Stimulated activated CD4-positive, alpha-beta T cell treated with anti-CD3 and anti-CD28 coated beads, Interleukin-15, amount 100 ng/mL, for 1 hour (primary cell): ENCODE results near the gene ZNF91.
"Not testable (repeated sequence)": the region's sequence is repeated elsewhere in the genome, so short reads cannot be mapped to it uniquely, and the experiment has no call there.

Experiments used
- DNase-seq, 2 donors: peaks; one replicate each; pipeline ENCODE4 v3.0.0-alpha.2; 2020; ENCODE audit warnings: low read depth in 1 of 2, low spot score in 1 of 2

Gene ZNF91

DNA sequence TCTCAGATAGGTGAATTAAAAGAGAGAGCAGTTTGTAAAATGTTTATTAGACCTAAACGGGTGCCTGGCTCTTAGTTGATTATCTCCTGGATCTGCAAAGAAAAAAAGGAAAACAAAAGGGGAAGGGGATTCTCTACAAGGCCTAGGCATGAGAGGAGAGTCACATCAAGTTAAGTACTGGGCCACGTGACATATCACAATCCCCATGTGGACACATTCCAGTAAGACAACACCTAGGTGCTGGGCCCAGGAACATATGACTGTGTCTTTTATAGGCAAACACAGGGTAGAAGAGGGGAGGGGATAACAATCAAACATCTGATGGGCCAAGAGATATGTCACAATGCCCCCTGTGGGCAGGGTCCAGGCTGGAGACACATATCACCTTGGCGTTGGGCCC lies 4.2 kb upstream of the ZNF91 start:
- no peak for DNase-seq

DNA sequence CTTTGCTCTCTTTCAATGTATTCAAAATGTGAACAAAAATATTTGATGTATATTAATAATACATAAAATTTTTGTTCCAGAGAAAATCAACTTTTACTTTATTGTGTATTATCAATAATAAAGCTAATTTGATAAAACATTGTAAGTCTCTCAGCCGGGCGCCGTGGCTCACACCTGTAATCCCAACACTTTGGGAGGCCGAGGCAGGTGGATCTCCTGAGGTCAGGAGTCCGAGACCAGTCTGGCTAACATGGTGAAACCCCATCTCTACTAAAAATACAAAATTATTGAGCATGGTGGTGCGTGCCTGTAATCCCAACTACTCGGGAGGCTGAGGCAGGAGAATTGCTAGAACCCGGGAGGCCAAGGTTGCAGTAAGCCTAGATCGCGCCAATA lies 449 bp upstream of the ZNF91 start:
- not testable (repeated sequence) for DNase-seq

DNA sequence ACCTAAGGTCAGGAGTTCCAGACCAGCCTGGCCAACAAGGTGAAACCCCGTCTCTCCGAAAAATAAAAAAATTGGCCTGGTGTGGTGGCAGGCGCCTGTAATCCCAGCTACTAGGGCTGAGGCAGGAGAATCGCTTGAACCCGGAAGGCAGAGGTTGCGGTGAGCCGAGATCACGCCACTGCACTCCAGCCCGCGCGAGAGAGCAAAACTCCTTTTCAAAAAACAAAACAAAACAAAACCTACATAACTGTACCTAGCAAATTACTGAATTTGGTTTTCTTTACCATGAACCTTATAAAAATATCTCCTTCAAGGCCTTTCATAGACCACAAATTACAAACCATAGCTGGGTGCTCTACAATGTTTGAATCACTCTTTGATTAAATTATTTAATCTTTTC lies 760 bp downstream of the ZNF91 start:
- DNase-seq: no peak

DNA sequence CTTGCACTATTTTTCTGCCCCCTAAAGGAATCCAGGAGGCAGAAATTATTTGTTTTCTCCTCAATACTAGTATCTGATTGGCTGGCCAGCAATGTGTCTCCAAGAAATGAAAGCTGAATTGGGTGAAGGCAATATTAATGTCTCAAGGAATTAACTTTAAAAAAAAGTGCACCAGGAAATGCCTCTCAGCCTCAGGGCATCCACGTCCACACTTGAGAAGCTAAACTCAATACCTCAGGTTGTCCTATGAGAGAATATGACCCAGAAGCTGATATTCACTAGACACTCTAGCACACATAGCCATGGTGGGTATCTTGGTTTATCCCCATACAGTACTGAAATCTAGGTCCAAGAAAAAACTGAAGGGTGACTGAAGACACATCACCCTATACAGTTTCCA lies 2.1 kb downstream of the ZNF91 start:
- no peak for DNase-seq

DNA sequence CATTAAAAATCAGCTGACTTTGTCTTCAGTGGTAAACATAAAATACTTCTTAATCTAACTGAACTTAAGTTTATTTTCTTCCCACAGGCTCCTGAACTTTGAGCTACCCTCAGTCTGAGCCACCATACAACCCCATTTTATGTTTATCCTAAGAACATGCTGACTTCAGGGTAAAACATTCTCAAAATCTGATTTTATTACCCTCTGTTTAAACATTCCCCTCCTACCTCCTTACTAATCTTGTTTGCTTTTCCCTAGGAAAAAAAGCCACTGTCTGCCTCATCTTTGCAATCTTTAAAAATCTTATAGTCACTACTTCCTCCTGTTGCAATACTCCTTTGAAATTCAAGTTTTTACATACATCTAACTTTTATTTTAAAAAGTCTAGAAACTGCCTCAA lies 4.0 kb downstream of the ZNF91 start:
- no peak for DNase-seq

DNA sequence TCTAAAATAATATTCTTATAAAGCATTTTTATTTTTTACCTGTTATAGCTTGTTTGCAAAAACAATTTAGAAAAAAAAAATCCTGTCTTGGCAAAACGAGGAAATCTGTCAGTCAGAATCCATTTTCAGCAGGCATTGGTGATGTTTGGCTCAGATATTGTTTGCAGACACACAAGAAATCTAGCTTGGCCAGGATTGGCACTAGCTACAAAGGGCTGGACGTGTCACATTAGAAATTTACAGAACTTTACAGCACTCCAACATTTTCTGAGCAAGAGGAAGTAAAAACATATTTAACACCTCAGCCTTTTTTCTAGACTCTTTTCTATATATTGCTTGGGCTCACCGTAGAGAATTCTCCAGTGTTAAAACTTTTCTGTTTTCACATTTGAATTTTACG lies 9.9 kb downstream of the ZNF91 start:
- DNase-seq: no peak

DNA sequence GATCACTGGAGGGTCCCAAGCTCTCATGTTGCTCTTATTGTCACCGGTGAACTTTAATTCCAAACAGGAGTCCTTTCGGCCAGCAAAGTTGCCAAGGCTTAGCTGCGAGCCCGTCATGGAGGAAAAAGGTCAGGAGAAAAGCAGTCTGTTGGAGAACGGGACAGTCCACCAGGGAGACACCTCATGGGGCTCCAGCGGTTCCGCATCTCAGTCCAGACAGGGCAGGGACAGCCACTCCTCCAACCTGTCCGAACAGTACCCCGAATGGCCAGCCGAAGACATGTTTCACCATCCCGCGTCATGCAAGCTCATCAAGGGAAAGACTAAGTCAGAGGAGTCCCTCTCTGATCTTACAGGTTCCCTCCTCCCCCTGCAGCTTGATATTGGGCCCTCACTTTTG lies 10.4 kb downstream of the ZNF91 start:
- no peak for DNase-seq

DNA sequence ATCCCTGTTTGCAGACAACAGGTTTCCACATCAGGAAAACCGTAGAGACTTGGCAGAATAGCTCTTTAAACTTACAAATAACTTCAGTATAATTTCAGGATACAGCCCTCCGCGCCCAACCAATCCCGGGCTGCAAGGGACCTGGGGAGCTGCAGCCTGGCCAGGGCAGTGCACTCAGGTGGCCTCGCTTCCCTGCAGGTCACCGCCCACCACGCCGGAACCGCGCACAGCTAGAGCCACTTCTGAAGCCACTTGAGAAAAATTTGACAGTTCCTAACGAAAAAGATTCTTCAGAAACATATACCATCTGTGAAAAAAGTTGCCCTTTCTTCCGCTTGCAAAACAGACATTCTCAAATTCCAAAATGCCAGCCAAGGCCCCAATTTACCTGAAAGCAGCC lies 11.1 kb downstream of the ZNF91 start:
- no peak for DNase-seq

DNA sequence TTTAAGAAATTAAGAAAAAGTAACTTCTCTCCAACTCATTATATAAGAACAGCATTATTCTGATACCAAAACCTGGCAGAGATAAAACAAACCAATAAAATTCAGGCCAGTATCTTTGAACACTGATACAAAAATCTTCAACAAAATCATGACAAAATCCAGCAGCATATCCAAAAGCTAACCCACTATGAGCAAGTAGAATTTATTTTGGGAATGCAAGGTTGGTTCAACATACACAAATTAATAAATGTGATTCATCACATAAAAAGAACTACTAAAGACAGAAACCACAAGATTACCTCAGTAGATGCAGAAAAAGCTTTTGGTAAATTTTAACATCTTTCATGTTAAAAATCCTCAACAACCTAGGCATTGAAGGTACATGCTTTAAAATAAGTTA lies 12.3 kb downstream of the ZNF91 start:
- DNase-seq: no peak

DNA sequence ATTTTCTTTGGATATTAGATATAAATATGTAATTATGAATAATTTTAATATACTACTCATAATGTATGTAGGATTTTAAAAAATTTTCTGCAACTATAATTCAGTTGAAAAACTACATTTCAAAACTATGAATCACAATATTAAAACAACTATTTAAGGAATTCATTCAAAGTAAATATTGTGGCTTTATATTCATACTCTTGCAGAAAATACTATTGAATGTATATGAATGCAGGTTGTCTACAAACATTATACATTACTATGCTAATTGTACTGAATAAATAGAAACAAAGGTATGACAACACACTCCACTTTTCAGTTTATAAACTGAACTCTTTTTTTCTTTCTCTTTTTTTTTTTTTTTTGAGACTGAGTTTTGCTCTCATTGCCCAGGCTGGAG lies 14.2 kb downstream of the ZNF91 start:
- DNase-seq: no peak

DNA sequence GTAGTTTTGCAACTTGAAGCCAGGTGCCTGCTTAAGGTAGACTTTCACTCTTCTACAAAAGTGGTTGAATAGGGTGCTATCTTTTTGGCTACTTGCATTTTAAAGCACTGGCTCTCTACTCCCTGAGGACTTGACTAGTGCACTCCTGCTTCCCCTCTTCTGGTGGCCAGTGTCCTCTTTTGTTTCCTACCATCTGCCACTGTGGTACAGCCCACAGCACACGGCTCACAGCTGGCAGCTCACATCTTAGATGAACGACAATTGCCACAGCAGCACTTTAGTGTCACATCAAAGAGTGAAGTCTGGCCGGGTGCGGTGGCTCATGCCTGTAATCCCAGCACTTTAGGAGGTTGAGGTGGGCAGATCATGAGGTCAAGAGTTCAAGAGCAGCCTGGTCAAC lies 15.6 kb downstream of the ZNF91 start:
- not testable (repeated sequence) for DNase-seq

DNA sequence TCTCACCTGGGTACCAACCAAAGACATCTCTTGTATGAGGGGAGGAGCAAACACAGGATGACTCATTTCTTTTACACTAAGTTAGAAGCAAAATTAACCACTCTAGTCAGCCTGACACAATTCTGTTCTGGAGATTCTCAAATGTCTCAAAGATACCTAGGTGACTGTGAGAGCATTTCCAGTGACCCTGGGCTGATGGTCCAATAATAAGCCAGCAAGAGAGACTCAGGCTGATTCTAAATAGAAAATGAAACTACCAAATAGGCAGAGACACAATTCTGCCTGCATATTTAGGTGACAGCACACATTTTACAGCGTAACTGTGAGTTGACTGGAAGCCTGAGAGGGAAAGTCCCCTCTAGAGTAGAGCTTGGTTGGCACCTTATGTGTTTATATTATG lies 16.3 kb downstream of the ZNF91 start:
- no peak for DNase-seq

DNA sequence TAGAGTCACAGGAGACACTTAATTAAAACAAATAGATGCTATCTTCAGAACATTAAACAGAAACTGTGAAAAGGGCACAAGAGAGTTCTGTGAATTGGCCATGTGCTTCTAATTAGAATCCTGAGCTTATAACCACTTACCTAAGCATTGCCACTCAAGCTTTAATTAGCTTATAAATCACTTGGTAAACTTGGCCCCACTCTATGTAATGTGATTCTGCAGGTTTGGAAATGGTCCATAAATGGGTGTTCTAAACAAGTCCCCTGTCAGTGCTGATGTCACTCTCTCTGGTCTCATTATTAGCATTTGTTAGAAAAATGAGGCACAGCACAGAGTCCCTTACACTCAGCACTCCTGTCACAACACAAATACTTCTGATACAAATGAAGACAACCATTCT lies 18.0 kb downstream of the ZNF91 start:
- no peak for DNase-seq

DNA sequence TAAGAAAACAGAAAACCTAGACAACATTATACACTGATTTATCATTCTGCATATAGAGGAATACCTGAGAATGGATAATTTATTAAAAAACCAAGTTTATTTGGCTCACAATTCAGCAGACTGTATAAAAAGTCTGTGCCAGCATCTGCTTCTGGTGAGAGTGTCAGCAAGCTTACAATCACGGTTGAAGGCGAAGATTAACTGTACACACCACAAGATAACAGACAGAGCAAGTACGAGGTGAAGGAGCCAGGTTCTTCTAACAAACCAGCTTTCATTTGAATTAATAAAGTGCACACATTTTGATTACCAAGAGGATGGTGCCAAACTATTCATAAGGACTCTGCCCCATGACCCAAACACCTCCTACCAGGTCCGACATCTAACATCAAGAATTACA lies 28.8 kb downstream of the ZNF91 start:
- DNase-seq: no peak

DNA sequence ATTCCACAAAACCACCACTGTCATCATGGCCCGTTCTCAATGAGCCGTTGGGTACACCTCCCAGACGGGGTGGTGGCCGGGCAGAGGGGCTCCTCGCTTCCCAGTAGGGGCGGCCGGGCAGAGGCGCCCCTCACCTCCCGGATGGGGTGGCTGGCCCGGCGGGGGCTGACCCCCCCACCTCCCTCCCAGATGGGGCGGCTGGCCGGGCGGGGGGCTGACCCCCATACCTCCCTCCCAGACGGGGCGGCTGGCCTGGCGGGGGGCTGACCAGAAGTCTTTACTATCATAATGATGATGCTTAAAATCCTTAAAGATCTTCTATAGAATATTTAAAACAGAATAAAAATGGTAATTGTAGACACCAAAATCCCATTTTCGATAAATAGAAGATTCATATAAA lies 29.2 kb downstream of the ZNF91 start:
- not testable (repeated sequence) for DNase-seq

DNA sequence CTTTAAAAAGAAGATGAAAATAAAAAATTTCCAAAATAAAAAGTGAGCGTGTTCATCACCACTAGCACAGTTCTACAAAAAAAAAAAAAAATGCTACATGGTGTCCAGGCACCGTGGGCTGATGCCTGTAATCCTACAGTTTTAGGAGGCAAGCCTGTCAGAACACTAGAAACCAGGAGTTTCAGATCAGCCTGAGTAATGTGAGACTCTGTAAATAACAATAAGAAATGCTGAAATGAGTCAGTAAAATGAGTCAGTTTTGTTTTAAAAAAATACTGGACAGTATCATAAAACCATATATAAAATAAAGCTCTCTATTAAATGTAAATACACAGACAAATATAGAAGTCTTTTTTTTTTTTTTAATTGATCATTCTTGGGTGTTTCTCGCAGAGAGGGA lies 30.0 kb downstream of the ZNF91 start:
- DNase-seq: no peak

DNA sequence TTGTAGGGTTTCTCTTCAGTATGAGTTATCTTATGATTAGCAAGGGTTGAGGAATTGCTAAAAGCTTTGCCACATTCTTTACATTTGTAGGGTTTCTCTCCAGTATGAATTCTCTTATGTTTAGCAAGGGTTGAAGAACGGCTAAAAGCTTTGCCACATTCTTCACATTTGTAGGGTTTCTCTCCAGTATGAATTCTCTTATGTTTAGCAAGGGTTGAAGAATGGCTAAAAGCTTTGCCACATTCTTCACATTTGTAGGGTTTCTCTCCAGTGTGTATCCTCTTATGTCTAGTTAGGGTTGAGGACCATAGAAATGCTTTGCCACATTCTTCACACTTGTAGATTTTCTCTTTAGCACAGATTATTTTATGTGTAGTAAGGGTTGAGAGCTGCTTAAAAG lies 33.4 kb downstream of the ZNF91 start:
- DNase-seq: not testable (repeated sequence)

DNA sequence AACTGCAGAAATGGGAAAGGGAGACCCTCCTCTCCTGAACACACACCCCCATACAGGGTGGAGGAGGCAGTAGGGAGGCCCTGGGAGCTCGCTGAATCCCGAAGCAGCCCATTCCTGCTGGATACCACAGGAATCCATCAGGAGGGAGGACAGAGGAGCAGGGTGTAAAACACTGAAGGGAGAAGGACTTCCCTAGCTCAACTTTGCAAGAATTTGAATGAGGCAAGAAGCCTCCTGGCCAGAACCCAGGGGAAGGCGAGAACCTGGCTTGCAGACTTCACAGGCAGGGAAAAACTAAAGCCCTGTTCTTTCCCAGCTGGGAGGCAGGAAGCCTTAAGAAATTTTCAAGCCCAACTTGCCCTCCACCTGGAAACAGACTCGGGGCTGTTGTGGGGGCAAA lies 43.5 kb downstream of the ZNF91 start:
- DNase-seq: no peak

DNA sequence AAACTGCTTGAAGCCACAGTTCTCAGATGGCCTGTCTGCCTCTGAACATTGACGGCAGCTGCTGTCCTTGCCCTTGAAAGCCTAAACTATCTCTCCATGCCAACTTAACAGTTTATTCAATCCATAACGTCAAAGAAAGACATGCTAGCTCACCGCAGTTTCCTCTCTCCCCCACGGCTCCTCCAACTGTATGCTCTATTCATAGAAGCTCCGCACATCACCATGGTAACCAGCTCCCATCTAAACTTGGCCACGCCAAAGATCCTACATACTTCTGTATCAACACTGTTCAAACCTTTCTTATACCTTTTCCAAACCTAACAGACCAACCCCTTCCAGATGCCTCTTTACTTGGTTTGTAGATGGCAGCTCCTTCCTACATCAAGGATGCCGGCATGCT lies 48.6 kb downstream of the ZNF91 start:
- DNase-seq: no peak

DNA sequence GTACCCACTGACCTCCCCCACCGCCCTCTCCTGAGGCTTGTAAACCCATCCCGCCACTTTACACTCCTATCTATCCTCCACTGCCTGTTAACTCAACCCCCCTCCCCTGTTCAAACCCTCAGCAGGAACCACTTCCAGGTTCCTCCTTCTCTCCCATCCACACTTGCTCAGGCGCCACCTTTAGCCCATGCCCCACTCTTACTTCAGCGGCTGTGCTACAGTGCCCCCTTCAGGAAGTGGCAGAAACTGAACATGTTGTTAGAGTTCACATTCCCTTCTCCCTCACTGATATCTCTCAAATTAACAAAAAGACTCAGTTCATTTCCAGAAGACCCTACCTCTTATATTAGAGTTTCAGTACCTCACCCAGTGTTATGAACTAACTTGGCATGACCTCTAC lies 49.4 kb downstream of the ZNF91 start:
- no peak for DNase-seq

DNA sequence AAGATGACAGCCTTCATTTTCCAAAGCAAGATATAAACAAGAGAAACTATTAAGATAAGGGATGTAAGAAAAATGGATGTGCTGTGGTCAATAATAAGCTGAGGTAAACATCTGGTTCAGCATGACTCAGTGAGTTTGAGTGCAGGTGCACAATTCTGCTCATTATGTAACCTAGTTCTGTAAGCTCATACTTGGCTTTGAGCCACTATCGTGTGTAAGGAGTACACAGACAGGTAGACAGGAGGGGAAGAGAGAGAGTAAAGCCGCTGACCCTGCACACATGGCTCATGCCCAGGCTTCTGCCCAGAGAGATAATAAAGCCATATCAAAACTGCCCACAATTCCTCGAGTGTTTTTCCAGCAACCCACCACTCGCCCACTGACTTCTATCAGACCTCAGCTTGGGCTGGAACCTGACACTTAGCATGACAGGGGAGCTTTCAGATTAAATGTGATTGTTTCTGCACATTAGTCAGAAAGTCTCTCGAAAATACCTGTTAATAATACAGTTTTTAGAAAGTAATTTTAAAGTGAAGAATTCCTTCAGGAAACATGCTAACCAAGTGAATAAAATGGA lies 51.7 kb downstream of the ZNF91 start:
- DNase-seq: no peak

DNA sequence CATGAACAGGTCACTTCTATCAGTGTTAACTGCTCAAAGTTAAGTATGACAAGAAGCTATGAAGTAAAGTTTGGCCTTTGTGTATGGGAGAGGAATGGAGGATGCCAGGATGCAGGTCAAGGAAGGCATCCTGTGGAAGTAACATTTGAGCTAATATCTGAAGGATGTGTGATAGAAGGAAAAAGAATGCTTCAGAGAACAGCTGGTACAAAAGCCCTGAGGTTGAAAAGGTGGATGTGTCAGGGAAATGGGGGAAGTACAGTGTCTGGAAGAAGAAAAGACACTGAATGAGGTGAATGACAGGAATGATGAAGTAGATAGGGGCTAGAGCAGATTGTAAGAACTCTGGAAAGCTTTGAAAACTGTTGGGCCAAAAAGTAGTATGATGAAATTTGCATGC lies 67.1 kb downstream of the ZNF91 start:
- no peak for DNase-seq

DNA sequence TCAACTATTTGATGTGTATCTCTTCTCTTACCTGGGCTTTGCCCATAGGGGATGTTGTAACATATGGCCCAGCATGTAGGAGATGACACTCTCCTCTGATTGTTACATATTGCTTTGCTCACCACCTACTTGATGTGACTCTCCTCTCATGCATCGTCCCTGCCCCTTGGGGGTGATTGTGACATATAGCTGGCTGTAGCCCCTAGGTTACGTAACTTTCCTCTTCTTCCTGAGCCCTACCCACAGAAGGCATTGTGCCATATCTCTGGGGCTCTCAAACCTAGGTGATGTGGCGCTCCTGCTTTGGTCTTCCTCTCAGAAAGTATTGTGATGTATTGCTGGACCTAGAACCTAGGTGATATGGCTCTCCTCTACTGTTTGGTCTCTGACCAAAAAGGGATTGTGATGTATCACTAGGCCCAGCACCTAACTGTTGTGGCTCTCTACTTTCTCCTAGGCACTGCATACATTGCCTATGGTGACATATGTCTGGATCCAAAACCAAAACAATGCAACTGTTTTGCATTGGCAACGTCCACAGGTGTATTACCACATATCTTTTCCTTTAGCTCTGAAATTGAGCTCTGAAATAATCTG lies 73.2 kb downstream of the ZNF91 start:
- no peak for DNase-seq

DNA sequence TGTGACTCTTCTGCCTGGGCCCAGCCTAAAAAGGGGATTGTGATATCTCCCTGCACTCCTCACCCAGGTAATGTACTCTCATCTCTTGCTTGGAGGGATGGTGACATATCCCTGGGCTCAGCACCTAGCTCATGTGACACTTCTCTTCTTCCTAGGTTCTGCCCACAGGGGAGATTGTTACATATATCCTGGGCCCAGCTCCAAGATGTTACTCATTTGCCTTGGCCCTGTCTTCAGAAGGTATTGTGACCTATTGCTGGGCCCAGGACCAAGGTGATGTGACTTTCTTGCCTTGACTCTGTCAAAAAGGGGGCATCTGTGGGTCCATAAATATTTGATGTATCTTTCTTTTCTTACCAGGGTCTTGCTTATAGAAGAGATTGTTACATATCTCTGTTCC lies 73.9 kb downstream of the ZNF91 start:
- not testable (repeated sequence) for DNase-seq
